ENCODE results near the gene KRTAP23-1.

GRCh38 chr21:30333736-30334135 is 14.7 kb downstream of the KRTAP23-1 start:
- TF ChIP-seq POLR2A (IDR thresholded peaks at IDR 0.05) (no peak), CTCF (IDR thresholded peaks at IDR 0.05) (no peak)
